Breast epithelium (tissue), 4 donors: ENCODE results near the gene CCDC112. TPM values are rescaled to one million over a fixed set of nuclear protein-coding genes. Genes with fewer than 3 reads are reported as not detected.
"Not testable (repeated sequence)": the region's sequence is repeated elsewhere in the genome, so short reads cannot be mapped to it uniquely, and the experiment has no call there.

Source experiments
- DNase-seq, 2 donors: peaks; one replicate each; pipeline ENCODE4 v3.0.0-alpha.2; 2019; ENCODE audit warnings: low spot score in 2 of 2
- H3K27ac ChIP-seq, 2 donors: fragments of 200-600 bp; sonication (generic) in 1 of 2; one replicate each; pipeline ENCODE4 v1.5.1; 2016 to 2019; ENCODE audit warnings: mild to moderate bottlenecking in 1 of 2
- H3K27me3 ChIP-seq, 2 donors: fragments of 200-600 bp; sonication (generic) in 1 of 2; one replicate each; pipeline versions ENCODE4 v1.5.1 to v1.6.0; 2017 to 2019; ENCODE audit warnings: control low read depth in 1 of 2, mild to moderate bottlenecking in 1 of 2
- H3K36me3 ChIP-seq: fragments of 200-600 bp; one replicate; pipeline ENCODE4 v1.5.1; 2019
- H3K4me1 ChIP-seq, 2 donors: fragments of 200-600 bp; sonication (generic); one replicate each; pipeline ENCODE4 v1.5.1; 2016 to 2019; ENCODE audit warnings: control low read depth in 1 of 2
- H3K4me3 ChIP-seq, 3 donors: fragments of 200-600 bp; sonication (generic); 1 replicate in 2 of 3; 2 replicates in 1 of 3; pipeline ENCODE4 v1.5.1; 2016 to 2019; ENCODE audit warnings: mild to moderate bottlenecking in 3 of 3, moderate library complexity in 2 of 3
- H3K9me3 ChIP-seq, 2 donors: fragments of 200-600 bp; sonication (generic) in 1 of 2; one replicate each; pipeline ENCODE4 v1.5.1; 2016 to 2019; ENCODE audit warnings: control low read depth in 1 of 2
- CTCF ChIP-seq, 3 donors: fragments of 450-650 bp; IDR thresholded peaks; one replicate each; pipeline ENCODE4 v1.5.1; 2016 to 2017; ENCODE audit warnings: antibody characterized with exemption in 3 of 3, mild to moderate bottlenecking in 3 of 3, moderate library complexity in 3 of 3
- POLR2A ChIP-seq: fragments of 450-650 bp; IDR thresholded peaks from one replicate; pipeline ENCODE4 v1.6.1; 2016; ENCODE audit warnings: antibody characterized with exemption, mild to moderate bottlenecking, moderate library complexity
- POLR2AphosphoS5 ChIP-seq, 3 donors: sonication (generic); formaldehyde crosslinking; IDR thresholded peaks; one replicate each; pipeline ENCODE4 v1.6.1; 2017; ENCODE audit warnings: antibody characterized with exemption in 3 of 3
- intact Hi-C: fragments of 100-400 bp; cut with DNase I; formaldehyde crosslinking; loops from one replicate; pipeline ENCODE4 v1.15.1; 2023; ENCODE audit warnings: low total_unique reads
- total RNA-seq, 3 donors: library from RNA; depleted of rRNA; stranded (reverse); fragments of >200 nt; gene quantifications; one replicate each; pipeline ENCODE4 v1.1.0, GENCODE V29; 2016

Gene CCDC112
- total RNA-seq, 3 donors from 2014 or later = 7.9 to 11.1 (median 8.6) TPM

- Histone ChIP-seq H3K27me3 (no peaks in the 10 kb centered on the region), H3K9me3 (no peaks in the 10 kb centered on the region), H3K27ac (no peak overlapping the region), H3K36me3 (no peaks in the 10 kb centered on the region), H3K4me1 (no peaks in the 10 kb centered on the region), H3K4me3 (no peak overlapping the region)
- no peak for DNase-seq
- intact Hi-C loops = no loop called here
- TF ChIP-seq POLR2AphosphoS5 (IDR thresholded peaks at IDR 0.05) = no peak
- no peak for TF ChIP-seq CTCF (IDR thresholded peaks at IDR 0.05)
- TF ChIP-seq POLR2A = no peak
Observed at GRCh38 chr5:115333164-115333563, 36.7 kb upstream of the CCDC112 start.

DNA sequence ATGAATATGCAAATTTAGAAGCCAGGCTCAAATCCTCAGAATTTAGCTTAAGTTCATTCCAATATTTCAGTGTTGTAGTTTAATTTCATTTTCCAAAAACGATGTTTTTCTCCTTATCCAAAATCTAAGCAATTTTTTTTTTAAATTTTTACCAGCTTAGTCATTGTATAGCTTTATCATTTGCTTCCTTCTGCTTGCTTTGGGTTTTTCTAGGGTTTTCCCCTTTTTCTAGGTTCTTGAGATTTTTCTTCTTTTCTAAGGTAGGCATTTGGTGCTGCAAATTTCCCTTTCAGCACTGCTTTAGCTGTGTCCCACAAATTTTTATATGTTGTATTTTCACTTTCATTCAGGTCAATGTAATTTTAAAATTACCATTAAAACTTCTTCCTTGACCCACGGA is 34.4 kb upstream of the CCDC112 start:
- intact Hi-C loops = no loop called here
- Histone ChIP-seq H3K27ac (no peak overlapping the region), H3K27me3 (no peaks in the 10 kb centered on the region), H3K9me3 (no peaks in the 10 kb centered on the region), H3K4me1 (no peaks in the 10 kb centered on the region), H3K4me3 (no peak overlapping the region), H3K36me3 (no peaks in the 10 kb centered on the region)
- TF ChIP-seq POLR2A = no peak
- no peak for TF ChIP-seq CTCF (IDR thresholded peaks at IDR 0.05)
- no peak for TF ChIP-seq POLR2AphosphoS5 (IDR thresholded peaks at IDR 0.05)
- no peak for DNase-seq

- TF ChIP-seq POLR2AphosphoS5 (IDR thresholded peaks at IDR 0.05) (no peak), POLR2A (no peak), CTCF (IDR thresholded peaks at IDR 0.05) (no peak)
- Histone ChIP-seq H3K27ac (no peak overlapping the region), H3K36me3 (no peaks in the 10 kb centered on the region), H3K4me1 (no peaks in the 10 kb centered on the region), H3K27me3 (no peaks in the 10 kb centered on the region), H3K9me3 (no peaks in the 10 kb centered on the region), H3K4me3 (no peak overlapping the region)
- intact Hi-C loops = no loop called here
- no peak for DNase-seq
Observed at GRCh38 chr5:115329475-115329874, 33.0 kb upstream of the CCDC112 start.

DNA sequence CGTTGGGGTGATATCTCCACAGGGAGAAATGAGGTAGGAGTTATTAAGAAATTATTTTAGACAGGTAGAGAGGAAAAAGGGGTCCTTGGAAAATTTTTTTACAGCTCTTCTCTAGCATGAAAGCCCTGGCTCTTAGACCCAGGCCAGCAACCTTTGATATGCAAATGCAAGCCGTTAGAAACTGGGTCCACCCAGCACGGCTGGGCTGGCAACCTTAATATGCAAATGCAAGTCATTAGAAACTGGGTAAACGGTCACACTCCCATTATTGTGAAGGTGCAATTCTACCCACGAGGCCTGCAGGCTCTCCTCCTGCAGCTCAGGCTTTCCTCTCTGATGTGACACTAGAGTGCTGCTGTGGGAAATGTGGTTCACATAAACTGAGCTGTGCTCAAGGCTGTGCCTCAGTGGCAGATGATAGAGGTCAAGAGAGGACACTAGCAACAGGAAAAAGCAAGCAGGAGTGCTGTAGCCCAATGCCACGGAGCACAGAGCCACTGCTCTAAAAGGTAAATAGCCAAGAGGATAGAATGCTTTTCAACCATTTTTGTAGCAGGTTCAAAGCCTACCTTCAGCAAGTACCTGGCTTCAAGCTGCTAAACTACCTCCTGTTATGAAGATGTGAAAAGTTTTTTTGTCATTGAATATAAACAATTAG is 32.3 kb upstream of the CCDC112 start:
- H3K36me3 ChIP-seq, H3K4me1 ChIP-seq, DNase-seq, intact Hi-C loops, H3K27me3 ChIP-seq, H3K4me3 ChIP-seq, H3K9me3 ChIP-seq, H3K27ac ChIP-seq: not testable (repeated sequence)

- Histone ChIP-seq H3K4me1 (no peaks in the 10 kb centered on the region), H3K9me3 (no peaks in the 10 kb centered on the region), H3K4me3 (no peak overlapping the region), H3K36me3 (no peaks in the 10 kb centered on the region), H3K27me3 (no peaks in the 10 kb centered on the region), H3K27ac (no peak overlapping the region)
- intact Hi-C loops = no loop called here
- DNase-seq = no peak
- no peak for TF ChIP-seq POLR2A
- TF ChIP-seq CTCF (IDR thresholded peaks at IDR 0.05) = no peak
- no peak for TF ChIP-seq POLR2AphosphoS5 (IDR thresholded peaks at IDR 0.05)
Observed at GRCh38 chr5:115325296-115325959, 29.0 kb upstream of the CCDC112 start.
